ACC112 (cell line): ENCODE results near the gene CDX4.

Source experiments
- H2AFZ ChIP-seq: fragments of 200-600 bp; sonication (generic); one replicate; pipeline ENCODE4 v1.6.0; 2017; ENCODE audit warnings: antibody characterized with exemption, low read length; ENCODE audit not compliant: unreplicated experiment
- H3K27ac ChIP-seq: fragments of 200-600 bp; sonication (generic); 2 replicates; pipeline ENCODE4 v1.5.1; 2014; ENCODE audit warnings: low read depth, mild to moderate bottlenecking, antibody characterized with exemption, low read length, moderate library complexity
- H3K27me3 ChIP-seq: fragments of 200-600 bp; sonication (generic); 2 replicates; pipeline ENCODE4 v1.6.1; 2014; ENCODE audit warnings: mild to moderate bottlenecking, antibody characterized with exemption, low read length, moderate library complexity, mixed read lengths; ENCODE audit not compliant: insufficient read depth
- H3K36me3 ChIP-seq: fragments of 200-600 bp; sonication (generic); 2 replicates; pipeline ENCODE4 v1.6.1; 2016; ENCODE audit warnings: mild to moderate bottlenecking, antibody characterized with exemption, low read length, moderate library complexity, mixed read lengths; ENCODE audit not compliant: insufficient read depth
- H3K4me1 ChIP-seq: fragments of 200-600 bp; sonication (generic); one replicate; pipeline ENCODE4 v1.6.1; 2016; ENCODE audit warnings: low read length, mixed read lengths; ENCODE audit not compliant: insufficient read depth, unreplicated experiment, control insufficient read depth
- H3K4me3 ChIP-seq: fragments of 200-600 bp; sonication (generic); 2 replicates; pipeline ENCODE4 v1.5.1; 2014; ENCODE audit warnings: mild to moderate bottlenecking, low read depth, low read length
- H3K79me2 ChIP-seq: fragments of 200-600 bp; sonication (generic); one replicate; pipeline ENCODE4 v1.6.0; 2016; ENCODE audit warnings: low read length; ENCODE audit not compliant: control insufficient read depth, unreplicated experiment, insufficient read depth

The CDX4 gene, protein sequence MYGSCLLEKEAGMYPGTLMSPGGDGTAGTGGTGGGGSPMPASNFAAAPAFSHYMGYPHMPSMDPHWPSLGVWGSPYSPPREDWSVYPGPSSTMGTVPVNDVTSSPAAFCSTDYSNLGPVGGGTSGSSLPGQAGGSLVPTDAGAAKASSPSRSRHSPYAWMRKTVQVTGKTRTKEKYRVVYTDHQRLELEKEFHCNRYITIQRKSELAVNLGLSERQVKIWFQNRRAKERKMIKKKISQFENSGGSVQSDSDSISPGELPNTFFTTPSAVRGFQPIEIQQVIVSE

DNA sequence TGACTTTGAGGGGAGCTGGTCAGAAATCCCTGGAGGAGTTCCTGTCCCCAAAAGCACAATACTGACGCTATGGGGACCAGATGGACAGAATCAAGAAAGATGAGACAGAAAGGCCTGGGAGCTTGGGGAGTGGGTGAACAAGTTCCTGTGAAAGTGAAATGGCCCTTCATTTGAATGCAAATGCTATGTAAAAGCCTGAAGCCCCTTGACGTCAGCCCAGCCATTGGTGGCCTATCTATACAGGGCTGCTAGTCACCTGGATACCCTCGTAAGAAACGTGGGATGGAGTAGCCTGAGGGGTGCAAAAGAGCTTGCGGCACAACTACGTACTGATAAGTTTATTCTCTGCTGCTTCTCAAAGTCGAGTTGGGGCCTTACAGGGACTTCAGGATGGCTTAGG lies at the start of gene CDX4:
CDX4 (plus strand) TSS at position 223 of the 400 bp plus-strand sequence. CDS start 201 bp downstream, outside the sequence.
- Histone ChIP-seq H3K79me2 (no peaks in the 10 kb centered on the region), H3K27me3 (peaks cover 34% of the 10 kb centered on the region; the same call in 1 of the 2 replicates), H3K27ac (no peak within 1 kb of the TSS), H3K4me3 (no peak within 1 kb of the TSS), H3K36me3 (no peaks in the 10 kb centered on the region), H3K4me1 (no peaks in the 10 kb centered on the region), H2AFZ (no peak within 1 kb of the TSS)

- Histone ChIP-seq H3K27ac (no peak overlapping the region), H2AFZ (no peak overlapping the region), H3K27me3 (no peaks in the 10 kb centered on the region), H3K4me3 (no peak overlapping the region), H3K4me1 (no peaks in the 10 kb centered on the region), H3K36me3 (no peaks in the 10 kb centered on the region), H3K79me2 (no peaks in the 10 kb centered on the region)
Measured at GRCh38 chrX:73398185-73398914, 48.5 kb upstream of the CDX4 start.

- H3K27me3 ChIP-seq, result no peaks in the 10 kb centered on the region
- H3K36me3 ChIP-seq, result no peaks in the 10 kb centered on the region
- no peaks in the 10 kb centered on the region for H3K79me2 ChIP-seq
- no peak overlapping the region for H3K4me3 ChIP-seq
- H2AFZ ChIP-seq, result no peak overlapping the region
- no peaks in the 10 kb centered on the region for H3K4me1 ChIP-seq
- no peak overlapping the region for H3K27ac ChIP-seq
Measured at GRCh38 chrX:73400136-73400748, 46.6 kb upstream of the CDX4 start.

DNA sequence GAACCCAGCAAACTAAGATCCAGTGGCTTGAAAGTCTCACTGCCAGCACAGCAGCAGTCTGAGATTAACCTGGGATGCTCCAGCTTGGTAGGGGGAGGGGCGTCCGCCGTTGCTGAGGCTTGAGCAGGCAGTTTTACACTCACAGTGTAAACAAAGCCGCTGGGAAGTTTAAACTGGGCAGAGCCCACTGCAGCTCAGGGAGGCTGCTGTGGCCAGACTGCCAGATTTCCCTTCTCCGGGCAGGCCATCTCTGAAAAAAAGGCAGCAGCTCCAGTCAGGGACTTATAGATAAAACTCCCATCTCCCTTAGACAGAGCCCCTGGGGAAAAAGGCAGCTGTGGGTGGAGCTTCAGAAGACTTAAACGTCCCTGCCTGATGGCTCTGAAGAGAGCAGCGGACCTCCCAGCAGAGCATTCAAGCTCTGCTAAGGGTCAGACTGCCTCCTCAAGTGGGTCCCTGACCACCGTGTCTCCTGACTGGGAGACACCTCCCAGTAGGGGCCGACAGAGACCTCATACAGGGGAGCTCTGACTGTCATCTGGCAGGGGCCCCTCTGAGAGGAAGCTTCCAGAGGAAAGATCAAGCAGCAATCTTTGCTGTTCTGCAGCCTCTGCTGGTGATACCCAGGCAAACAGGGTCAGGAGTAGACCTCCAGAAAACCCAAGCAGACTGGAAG lies 45.1 kb upstream of the CDX4 start:
- Histone ChIP-seq H3K27me3 (no peaks in the 10 kb centered on the region), H3K4me1 (no peaks in the 10 kb centered on the region), H3K4me3 (no peak overlapping the region), H2AFZ (no peak overlapping the region), H3K79me2 (no peaks in the 10 kb centered on the region), H3K27ac (no peak overlapping the region), H3K36me3 (no peaks in the 10 kb centered on the region)

DNA sequence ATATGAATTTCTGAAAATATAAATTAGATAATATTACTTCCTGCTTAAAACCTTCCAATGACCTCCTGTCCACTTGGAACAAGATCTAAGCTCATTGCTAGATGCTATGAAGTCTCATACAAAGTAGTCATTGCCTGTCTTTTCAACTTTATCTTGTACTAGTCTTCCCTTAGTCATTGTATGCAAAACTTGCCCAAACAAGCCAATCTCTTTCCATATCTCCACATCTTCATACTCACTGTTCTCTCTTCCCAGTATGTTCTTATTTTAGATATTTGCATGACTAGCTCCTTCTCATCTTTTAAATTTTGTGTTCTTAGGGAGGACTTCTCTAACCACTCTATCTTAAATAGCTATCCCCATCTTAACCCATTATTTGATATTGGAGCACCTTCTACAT lies 33.9 kb upstream of the CDX4 start:
- no peaks in the 10 kb centered on the region for H3K36me3 ChIP-seq
- H3K27ac ChIP-seq, result no peak overlapping the region
- H3K27me3 ChIP-seq, result no peaks in the 10 kb centered on the region
- H3K4me1 ChIP-seq, result no peaks in the 10 kb centered on the region
- H2AFZ ChIP-seq, result no peak overlapping the region
- no peak overlapping the region for H3K4me3 ChIP-seq
- no peaks in the 10 kb centered on the region for H3K79me2 ChIP-seq

DNA sequence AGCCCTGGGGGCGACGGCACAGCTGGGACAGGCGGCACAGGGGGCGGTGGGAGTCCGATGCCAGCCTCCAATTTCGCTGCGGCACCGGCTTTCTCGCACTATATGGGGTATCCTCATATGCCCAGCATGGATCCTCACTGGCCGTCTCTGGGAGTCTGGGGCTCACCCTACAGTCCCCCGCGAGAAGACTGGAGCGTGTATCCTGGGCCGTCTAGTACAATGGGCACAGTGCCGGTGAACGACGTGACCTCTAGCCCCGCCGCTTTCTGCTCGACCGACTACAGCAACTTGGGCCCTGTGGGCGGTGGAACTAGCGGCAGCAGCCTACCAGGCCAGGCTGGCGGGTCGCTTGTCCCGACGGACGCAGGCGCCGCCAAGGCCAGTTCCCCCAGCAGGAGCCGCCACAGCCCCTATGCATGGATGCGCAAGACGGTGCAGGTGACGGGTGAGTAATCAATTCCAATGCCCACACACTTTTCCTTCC lies 500 bp downstream of the CDX4 start:
- Histone ChIP-seq H3K79me2 (no peaks in the 10 kb centered on the region), H3K4me3 (no peak overlapping the region), H3K27me3 (peaks cover 34% of the 10 kb centered on the region; the same call in 1 of the 2 replicates), H3K27ac (no peak overlapping the region), H3K36me3 (no peaks in the 10 kb centered on the region), H3K4me1 (no peaks in the 10 kb centered on the region), H2AFZ (no peak overlapping the region)

GRCh38 chrX:73448379-73448778 lies 1.5 kb downstream of the CDX4 start:
- no peak overlapping the region for H3K4me3 ChIP-seq
- H3K27ac ChIP-seq, result no peak overlapping the region

DNA sequence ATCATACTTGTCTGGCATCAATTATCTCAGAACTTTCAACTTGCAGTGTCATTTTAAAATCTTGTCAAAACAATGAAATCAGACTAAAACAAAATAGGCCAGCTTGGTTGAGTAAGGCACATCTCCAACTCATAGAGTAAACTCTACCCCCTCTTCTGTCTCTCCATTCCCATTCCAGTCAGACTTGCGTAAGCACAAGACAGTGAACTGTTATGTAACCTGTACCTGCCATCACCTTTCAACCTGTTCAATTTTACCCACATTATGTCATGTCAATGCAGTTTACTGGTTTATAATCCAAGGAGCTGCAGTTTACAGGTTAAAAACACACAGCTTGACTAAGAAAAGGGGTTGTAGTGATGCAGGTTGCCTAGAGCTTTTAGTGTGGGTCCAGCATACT lies 8.3 kb downstream of the CDX4 start:
- no peaks in the 10 kb centered on the region for H3K79me2 ChIP-seq
- H3K4me1 ChIP-seq, result no peaks in the 10 kb centered on the region
- no peak overlapping the region for H3K27ac ChIP-seq
- H3K27me3 ChIP-seq, result no peaks in the 10 kb centered on the region
- H3K4me3 ChIP-seq, result no peak overlapping the region
- H3K36me3 ChIP-seq, result no peaks in the 10 kb centered on the region
- no peak overlapping the region for H2AFZ ChIP-seq

More at GRCh38 chrX:73448379-73448778, 1.5 kb downstream of the CDX4 start:
- Histone ChIP-seq H3K27me3 (peaks cover 34% of the 10 kb centered on the region; the same call in 1 of the 2 replicates), H3K4me1 (no peaks in the 10 kb centered on the region), H3K36me3 (no peaks in the 10 kb centered on the region), H3K79me2 (no peaks in the 10 kb centered on the region), H2AFZ (no peak overlapping the region)

- H3K79me2 ChIP-seq, result no peaks in the 10 kb centered on the region
- no peak overlapping the region for H3K4me3 ChIP-seq
- no peaks in the 10 kb centered on the region for H3K36me3 ChIP-seq
- H3K27me3 ChIP-seq, result no peaks in the 10 kb centered on the region
- H2AFZ ChIP-seq, result no peak overlapping the region
- no peak overlapping the region for H3K27ac ChIP-seq
- no peaks in the 10 kb centered on the region for H3K4me1 ChIP-seq
Measured at GRCh38 chrX:73457306-73457705, 10.5 kb downstream of the CDX4 start.

DNA sequence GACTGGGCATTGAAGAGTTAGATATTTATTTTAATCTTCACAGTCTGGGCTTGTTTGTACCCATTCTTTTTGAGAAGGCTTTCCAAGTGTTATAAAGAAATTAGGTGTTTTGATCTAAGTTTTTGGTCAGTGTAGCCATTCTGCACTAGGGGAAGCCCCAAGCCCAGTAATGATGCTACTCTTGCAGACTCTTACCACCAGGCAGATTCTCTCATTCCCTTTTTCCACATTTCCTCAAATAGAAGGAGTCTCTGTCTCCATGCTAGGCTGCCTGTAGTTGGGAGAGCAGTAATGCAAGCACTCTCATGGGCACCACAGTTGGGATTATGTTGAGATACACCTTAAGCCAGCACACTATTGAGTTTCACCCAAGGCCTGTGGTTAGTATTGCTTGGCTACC lies 21.5 kb downstream of the CDX4 start:
- no peak overlapping the region for H3K4me3 ChIP-seq

More for the DNA sequence above, 21.5 kb downstream of the CDX4 start:
- H3K27ac ChIP-seq, result no peak overlapping the region
- H3K36me3 ChIP-seq, result no peaks in the 10 kb centered on the region
- no peaks in the 10 kb centered on the region for H3K27me3 ChIP-seq
- H3K4me1 ChIP-seq, result no peaks in the 10 kb centered on the region
- H3K79me2 ChIP-seq, result no peaks in the 10 kb centered on the region
- no peak overlapping the region for H2AFZ ChIP-seq
